Myocyte (in vitro differentiated cells): ENCODE data around the gene SCRN3. TPM values are rescaled to one million over a fixed set of nuclear protein-coding genes. Genes with fewer than 3 reads are reported as not detected.
"Not testable (repeated sequence)": the region's sequence is repeated elsewhere in the genome, so short reads cannot be mapped to it uniquely, and the experiment has no call there.

Experiments used
- DNase-seq: peaks from one replicate; pipeline ENCODE4 v3.0.0-alpha.2; 2012; ENCODE audit warnings: low read depth
- total RNA-seq: library from RNA; depleted of rRNA; stranded (reverse); fragments of >200 nt; gene quantifications from 2 replicates; pipeline ENCODE4 v1.2.3, GENCODE V29; 2014

SCRN3 gene
- total RNA-seq, 1 donor from 2014 or later, result 51.6 TPM

GRCh38 chr2:174400853-174401252 is 5.3 kb downstream of the SCRN3 start:
- DNase-seq, result no peak

GRCh38 chr2:174403628-174404027 is 8.1 kb downstream of the SCRN3 start:
- DNase-seq, result no peak

- not testable (repeated sequence) for DNase-seq
Measured at GRCh38 chr2:174410039-174410438, 14.5 kb downstream of the SCRN3 start.

- DNase-seq, result peak; percentile 67
Measured at GRCh38 chr2:174412256-174412655, 16.7 kb downstream of the SCRN3 start.

- no peak for DNase-seq
Measured at GRCh38 chr2:174428214-174428613, 32.7 kb downstream of the SCRN3 start.

- no peak for DNase-seq
Measured at GRCh38 chr2:174430066-174430465, 34.5 kb downstream of the SCRN3 start.

GRCh38 chr2:174431902-174432301 is 36.4 kb downstream of the SCRN3 start:
- no peak for DNase-seq

- no peak for DNase-seq
Measured at GRCh38 chr2:174436351-174436750, 40.8 kb downstream of the SCRN3 start.

- no peak for DNase-seq
Measured at GRCh38 chr2:174438146-174438886, 42.8 kb downstream of the SCRN3 start.

GRCh38 chr2:174439323-174439722 is 43.8 kb downstream of the SCRN3 start:
- no peak for DNase-seq

GRCh38 chr2:174439950-174440349 is 44.4 kb downstream of the SCRN3 start:
- no peak for DNase-seq

GRCh38 chr2:174442546-174443510 is 47.3 kb downstream of the SCRN3 start:
- DNase-seq, result peak; percentile 73

GRCh38 chr2:174444761-174445160 is 49.2 kb downstream of the SCRN3 start:
- peak; percentile 39 for DNase-seq

GRCh38 chr2:174445248-174445647 is 49.7 kb downstream of the SCRN3 start:
- peak; percentile 27 for DNase-seq

- no peak for DNase-seq
Measured at GRCh38 chr2:174446531-174446930, 51.0 kb downstream of the SCRN3 start.

- no peak for DNase-seq
Measured at GRCh38 chr2:174449033-174449432, 53.5 kb downstream of the SCRN3 start.

GRCh38 chr2:174450021-174450816 is 54.7 kb downstream of the SCRN3 start:
- DNase-seq, result no peak

- DNase-seq, result no peak
Measured at GRCh38 chr2:174454566-174454965, 59.0 kb downstream of the SCRN3 start.

GRCh38 chr2:174461221-174461620 is 65.7 kb downstream of the SCRN3 start:
- peak; percentile 55 for DNase-seq

- DNase-seq, result no peak
Measured at GRCh38 chr2:174465327-174465726, 69.8 kb downstream of the SCRN3 start.

GRCh38 chr2:174473796-174474195 is 78.3 kb downstream of the SCRN3 start:
- DNase-seq, result no peak
